ENCODE results near the gene ADGRG7. TPM values are rescaled to one million over a fixed set of nuclear protein-coding genes. Genes with fewer than 3 reads are reported as not detected.
A peak's percentile ranks its signal among the peaks of the same experiment; 100 is the strongest.

The ADGRG7 gene
- total and polyA plus RNA-seq, 9 of the 15 experiments (the other 6 are each of a cell fraction or from before 2014, with no cell fraction given) = 0.03 TPM; not detected in 7

DNA sequence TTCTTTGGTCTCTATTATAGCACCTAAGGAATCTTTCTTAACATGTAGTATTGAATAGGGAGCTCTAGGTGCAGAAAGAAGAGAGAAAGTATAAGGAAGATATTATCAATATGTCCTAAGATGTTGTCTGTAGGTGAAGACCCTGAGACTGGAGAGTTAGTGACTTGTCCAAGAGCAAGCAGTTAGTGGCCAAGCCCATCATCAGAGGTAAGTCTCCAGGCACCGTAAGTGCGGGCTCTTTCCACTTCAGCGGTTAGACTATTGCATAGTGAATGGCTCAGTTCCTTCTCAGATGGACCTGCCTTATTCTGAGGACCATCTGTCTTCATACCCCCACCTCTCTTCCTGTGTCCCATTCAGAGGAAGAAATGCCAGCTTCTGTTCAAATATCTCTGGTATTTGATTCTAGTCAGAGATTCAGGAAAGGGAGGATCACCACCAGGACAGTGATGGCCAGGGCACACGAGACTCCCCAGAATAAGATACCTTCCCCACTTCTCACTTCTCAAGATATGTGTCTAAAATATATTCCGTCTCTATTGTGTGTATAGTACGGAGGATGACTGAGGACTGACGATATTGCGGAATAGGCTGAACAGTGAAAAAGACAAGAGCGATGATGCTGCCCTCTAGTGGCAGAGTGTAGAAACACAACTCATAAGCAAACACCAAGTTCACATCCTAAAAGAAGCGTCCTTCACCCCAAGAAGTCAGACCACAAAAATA lies 19.1 kb upstream of the ADGRG7 start (continued):
- TF ChIP-seq, protein P1, sequence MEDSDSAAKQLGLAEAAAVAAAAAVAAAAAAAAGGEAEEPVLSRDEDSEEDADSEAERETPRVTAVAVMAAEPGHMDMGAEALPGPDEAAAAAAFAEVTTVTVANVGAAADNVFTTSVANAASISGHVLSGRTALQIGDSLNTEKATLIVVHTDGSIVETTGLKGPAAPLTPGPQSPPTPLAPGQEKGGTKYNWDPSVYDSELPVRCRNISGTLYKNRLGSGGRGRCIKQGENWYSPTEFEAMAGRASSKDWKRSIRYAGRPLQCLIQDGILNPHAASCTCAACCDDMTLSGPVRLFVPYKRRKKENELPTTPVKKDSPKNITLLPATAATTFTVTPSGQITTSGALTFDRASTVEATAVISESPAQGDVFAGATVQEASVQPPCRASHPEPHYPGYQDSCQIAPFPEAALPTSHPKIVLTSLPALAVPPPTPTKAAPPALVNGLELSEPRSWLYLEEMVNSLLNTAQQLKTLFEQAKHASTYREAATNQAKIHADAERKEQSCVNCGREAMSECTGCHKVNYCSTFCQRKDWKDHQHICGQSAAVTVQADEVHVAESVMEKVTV (CRISPR knock-in tag; IDR thresholded peaks at IDR 0.05) = peak; percentile 71
- TF ChIP-seq RAD21 (CRISPR knock-in tag; conservative IDR thresholded peaks at IDR 0.05 in 1 of 2, IDR thresholded peaks at IDR 0.05 in 1 of 2) = peak; percentile 85 to 90
- TF ChIP-seq, protein P2, sequence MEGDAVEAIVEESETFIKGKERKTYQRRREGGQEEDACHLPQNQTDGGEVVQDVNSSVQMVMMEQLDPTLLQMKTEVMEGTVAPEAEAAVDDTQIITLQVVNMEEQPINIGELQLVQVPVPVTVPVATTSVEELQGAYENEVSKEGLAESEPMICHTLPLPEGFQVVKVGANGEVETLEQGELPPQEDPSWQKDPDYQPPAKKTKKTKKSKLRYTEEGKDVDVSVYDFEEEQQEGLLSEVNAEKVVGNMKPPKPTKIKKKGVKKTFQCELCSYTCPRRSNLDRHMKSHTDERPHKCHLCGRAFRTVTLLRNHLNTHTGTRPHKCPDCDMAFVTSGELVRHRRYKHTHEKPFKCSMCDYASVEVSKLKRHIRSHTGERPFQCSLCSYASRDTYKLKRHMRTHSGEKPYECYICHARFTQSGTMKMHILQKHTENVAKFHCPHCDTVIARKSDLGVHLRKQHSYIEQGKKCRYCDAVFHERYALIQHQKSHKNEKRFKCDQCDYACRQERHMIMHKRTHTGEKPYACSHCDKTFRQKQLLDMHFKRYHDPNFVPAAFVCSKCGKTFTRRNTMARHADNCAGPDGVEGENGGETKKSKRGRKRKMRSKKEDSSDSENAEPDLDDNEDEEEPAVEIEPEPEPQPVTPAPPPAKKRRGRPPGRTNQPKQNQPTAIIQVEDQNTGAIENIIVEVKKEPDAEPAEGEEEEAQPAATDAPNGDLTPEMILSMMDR (IDR thresholded peaks at IDR 0.05 in 2 of 3, conservative IDR thresholded peaks at IDR 0.05 in 1 of 3; ENCODE audit: insufficient read depth in 2 of 3, low read depth in 1 of 3, low read length in 3 of 3) = peak; percentile 55 to 80 (median 68)
- TF ChIP-seq CREM (IDR thresholded peaks at IDR 0.05; ENCODE audit: low read depth) = 0 out of 2 replicates have a peak, but pooled peaks have one; percentile 4
- peak; percentile 67 for TF ChIP-seq CEBPG (CRISPR knock-in tag; IDR thresholded peaks at IDR 0.05)
- TF ChIP-seq CEBPG (tag; conservative IDR thresholded peaks at IDR 0.05 in 1 of 2, IDR thresholded peaks at IDR 0.05 in 1 of 2) = peak; percentile 62 to 84; a peak in 3 of 4 replicates
- TF ChIP-seq SMC3 (conservative IDR thresholded peaks at IDR 0.05; ENCODE audit: insufficient read depth, low read depth, low read length) = peak; percentile 73
- TF ChIP-seq FOXK2 (conservative IDR thresholded peaks at IDR 0.05 in 1 of 2, IDR thresholded peaks at IDR 0.05 in 1 of 2; ENCODE audit: low read depth in 2 of 2) = no peak
- TF ChIP-seq CEBPB (tag; IDR thresholded peaks at IDR 0.05) = peak; percentile 94
- no peak for TF ChIP-seq HNRNPH1 (optimal IDR thresholded peaks at IDR 0.05; ENCODE audit: low read depth, low read length)
